ENCODE data around the gene CCDC63. TPM values are rescaled to one million over a fixed set of nuclear protein-coding genes. Genes with fewer than 3 reads are reported as not detected.

The CCDC63 gene
- polyA plus RNA-seq, 1 of the 3 experiments (the other 2 are of a cell fraction), result not detected

DNA sequence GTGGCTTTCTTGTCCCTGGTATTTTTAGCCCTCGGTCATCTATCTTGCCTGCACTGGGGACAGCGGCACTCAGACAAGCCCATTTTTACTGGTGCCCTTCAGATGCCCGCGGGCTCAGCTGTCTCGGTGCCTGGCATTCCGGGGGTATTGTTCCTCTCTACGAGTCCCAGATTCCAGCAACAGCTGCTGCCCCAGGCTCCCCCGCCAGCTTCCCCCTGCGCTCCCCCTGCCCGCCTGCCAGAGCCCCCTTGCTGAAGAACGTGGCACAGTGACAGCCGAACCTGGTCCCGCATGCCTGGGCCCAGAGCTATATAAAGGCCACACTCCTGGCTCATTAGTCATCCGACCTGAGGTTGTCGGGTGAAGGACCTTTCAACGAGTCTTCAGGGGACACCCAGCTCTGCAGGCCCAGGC lies 84.5 kb downstream of the CCDC63 start:
- Histone ChIP-seq H3K27me3 (ENCODE audit: insufficient read depth) (no peaks in the 10 kb centered on the region), H3K27ac (ENCODE audit: low read depth in 2 of 2, low read length in 1 of 2) (no peak overlapping the region), H3K36me3 (replicated peaks in 1 of 2; ENCODE audit: control insufficient read depth in 1 of 2, insufficient read depth in 2 of 2, low read length in 1 of 2) (no peaks in the 10 kb centered on the region), H4K20me1 (ENCODE audit: insufficient read depth) (no peaks in the 10 kb centered on the region), H3K79me2 (ENCODE audit: insufficient read depth) (no peaks in the 10 kb centered on the region), H3K4me1 (ENCODE audit: control insufficient read depth in 1 of 2, insufficient read depth in 2 of 2, low read depth in 1 of 2, low read length in 1 of 2) (no peaks in the 10 kb centered on the region; a peak in 1 of 4 replicates), H3K4me3 (ENCODE audit: low read depth in 2 of 2, low read length in 1 of 2) (no peak overlapping the region), H2AFZ (ENCODE audit: low read depth) (no peak overlapping the region), H3K9me2 (no peaks in the 10 kb centered on the region), H3K4me2 (no peak overlapping the region), H3K9me3 (no peaks in the 10 kb centered on the region), H3K9ac (no peak overlapping the region), H3F3A (replicated peaks; ENCODE audit: insufficient read depth) (peaks cover 3% of the 10 kb centered on the region)
- TF ChIP-seq MXI1 (IDR thresholded peaks at IDR 0.05; ENCODE audit: low read depth, low read length), result no peak
- TF ChIP-seq SMC3 (IDR thresholded peaks at IDR 0.05; ENCODE audit: low read depth, low read length), result no peak
- no peak for TF ChIP-seq CHD2 (IDR thresholded peaks at IDR 0.05; ENCODE audit: low read length, partially characterized antibody)
- TF ChIP-seq, protein P1, sequence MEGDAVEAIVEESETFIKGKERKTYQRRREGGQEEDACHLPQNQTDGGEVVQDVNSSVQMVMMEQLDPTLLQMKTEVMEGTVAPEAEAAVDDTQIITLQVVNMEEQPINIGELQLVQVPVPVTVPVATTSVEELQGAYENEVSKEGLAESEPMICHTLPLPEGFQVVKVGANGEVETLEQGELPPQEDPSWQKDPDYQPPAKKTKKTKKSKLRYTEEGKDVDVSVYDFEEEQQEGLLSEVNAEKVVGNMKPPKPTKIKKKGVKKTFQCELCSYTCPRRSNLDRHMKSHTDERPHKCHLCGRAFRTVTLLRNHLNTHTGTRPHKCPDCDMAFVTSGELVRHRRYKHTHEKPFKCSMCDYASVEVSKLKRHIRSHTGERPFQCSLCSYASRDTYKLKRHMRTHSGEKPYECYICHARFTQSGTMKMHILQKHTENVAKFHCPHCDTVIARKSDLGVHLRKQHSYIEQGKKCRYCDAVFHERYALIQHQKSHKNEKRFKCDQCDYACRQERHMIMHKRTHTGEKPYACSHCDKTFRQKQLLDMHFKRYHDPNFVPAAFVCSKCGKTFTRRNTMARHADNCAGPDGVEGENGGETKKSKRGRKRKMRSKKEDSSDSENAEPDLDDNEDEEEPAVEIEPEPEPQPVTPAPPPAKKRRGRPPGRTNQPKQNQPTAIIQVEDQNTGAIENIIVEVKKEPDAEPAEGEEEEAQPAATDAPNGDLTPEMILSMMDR (IDR thresholded peaks at IDR 0.05), result no peak
- TF ChIP-seq, protein P2, sequence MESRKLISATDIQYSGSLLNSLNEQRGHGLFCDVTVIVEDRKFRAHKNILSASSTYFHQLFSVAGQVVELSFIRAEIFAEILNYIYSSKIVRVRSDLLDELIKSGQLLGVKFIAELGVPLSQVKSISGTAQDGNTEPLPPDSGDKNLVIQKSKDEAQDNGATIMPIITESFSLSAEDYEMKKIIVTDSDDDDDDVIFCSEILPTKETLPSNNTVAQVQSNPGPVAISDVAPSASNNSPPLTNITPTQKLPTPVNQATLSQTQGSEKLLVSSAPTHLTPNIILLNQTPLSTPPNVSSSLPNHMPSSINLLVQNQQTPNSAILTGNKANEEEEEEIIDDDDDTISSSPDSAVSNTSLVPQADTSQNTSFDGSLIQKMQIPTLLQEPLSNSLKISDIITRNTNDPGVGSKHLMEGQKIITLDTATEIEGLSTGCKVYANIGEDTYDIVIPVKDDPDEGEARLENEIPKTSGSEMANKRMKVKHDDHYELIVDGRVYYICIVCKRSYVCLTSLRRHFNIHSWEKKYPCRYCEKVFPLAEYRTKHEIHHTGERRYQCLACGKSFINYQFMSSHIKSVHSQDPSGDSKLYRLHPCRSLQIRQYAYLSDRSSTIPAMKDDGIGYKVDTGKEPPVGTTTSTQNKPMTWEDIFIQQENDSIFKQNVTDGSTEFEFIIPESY (IDR thresholded peaks at IDR 0.05; ENCODE audit: borderline replicate concordance, low read depth), result no peak
- no peak for TF ChIP-seq RCOR1 (IDR thresholded peaks at IDR 0.05; ENCODE audit: low read length)
- TF ChIP-seq, protein P3, sequence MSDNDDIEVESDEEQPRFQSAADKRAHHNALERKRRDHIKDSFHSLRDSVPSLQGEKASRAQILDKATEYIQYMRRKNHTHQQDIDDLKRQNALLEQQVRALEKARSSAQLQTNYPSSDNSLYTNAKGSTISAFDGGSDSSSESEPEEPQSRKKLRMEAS (IDR thresholded peaks at IDR 0.05; ENCODE audit: low read depth), result no peak
- TF ChIP-seq RAD21 (IDR thresholded peaks at IDR 0.05; ENCODE audit: low read length), result no peak
- no peak for TF ChIP-seq NFIC (IDR thresholded peaks at IDR 0.05; ENCODE audit: borderline replicate concordance)
- no peak for TF ChIP-seq RFX5 (IDR thresholded peaks at IDR 0.05; ENCODE audit: low read length)
- no peak for TF ChIP-seq GATA2 (CRISPR knock-in tag; IDR thresholded peaks at IDR 0.05)
- no peak for TF ChIP-seq YY1 (IDR thresholded peaks at IDR 0.05; ENCODE audit: low read depth)
- TF ChIP-seq FOXM1 (IDR thresholded peaks at IDR 0.05; ENCODE audit: low read depth), result no peak
- no peak for TF ChIP-seq NRF1 (IDR thresholded peaks at IDR 0.05; ENCODE audit: low read depth, low read length)
- TF ChIP-seq MEF2A (IDR thresholded peaks at IDR 0.05; ENCODE audit: borderline replicate concordance, low read depth), result no peak
- TF ChIP-seq, protein P4, sequence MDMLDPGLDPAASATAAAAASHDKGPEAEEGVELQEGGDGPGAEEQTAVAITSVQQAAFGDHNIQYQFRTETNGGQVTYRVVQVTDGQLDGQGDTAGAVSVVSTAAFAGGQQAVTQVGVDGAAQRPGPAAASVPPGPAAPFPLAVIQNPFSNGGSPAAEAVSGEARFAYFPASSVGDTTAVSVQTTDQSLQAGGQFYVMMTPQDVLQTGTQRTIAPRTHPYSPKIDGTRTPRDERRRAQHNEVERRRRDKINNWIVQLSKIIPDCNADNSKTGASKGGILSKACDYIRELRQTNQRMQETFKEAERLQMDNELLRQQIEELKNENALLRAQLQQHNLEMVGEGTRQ (IDR thresholded peaks at IDR 0.05; ENCODE audit: borderline replicate concordance, low read depth, low read length), result no peak
- WGBS (ENCODE audit: low lambda C conversion rate), result 75% methylated on average over 11 of the region's 16 CpGs
- ChIA-PET CTCF (interaction anchor here (0.7 to 1.1 kb wide), 2 partner anchors 9 to 14 kb away, joined by 3 read pairs; no protein-coding TSS in a partner anchor), POLR2A (no interaction called here)
- DNase-seq, result no peak

Data from SK-N-SH (cell line).